Left lobe of liver (tissue), 2 donors: ENCODE measurements around the gene MPPED2. TPM values are rescaled to one million over a fixed set of nuclear protein-coding genes. Genes with fewer than 3 reads are reported as not detected.

Source experiments
- ATAC-seq: fragments of 200-7000 bp; cut with Tn5 transposase; one replicate; pipeline ENCODE4 v1.9.1; 2020; ENCODE audit warnings: mild to moderate bottlenecking, moderate library complexity
- DNase-seq: peaks from one replicate; pipeline ENCODE4 v3.0.0-alpha.2; 2020; ENCODE audit warnings: low spot score
- total RNA-seq: library from RNA; stranded (reverse); gene quantifications from one replicate; pipeline ENCODE4 v1.2.1, GENCODE V29; 2021
- donor health status: DM: no; HTN: no; CAD: no; lungs with moderate emphysema.
- donor health status: DM: no; HTN: yes; CAD: no.

Gene MPPED2
- total RNA-seq, 1 donor from 2014 or later = 1.0 TPM

- DNase-seq (no peak), ATAC-seq (peak; percentile 54)
Observed at GRCh38 chr11:30455025-30455424, 131.1 kb downstream of the MPPED2 start.

- ATAC-seq (no peak), DNase-seq (no peak)
Observed at GRCh38 chr11:30454541-30454940, 131.6 kb downstream of the MPPED2 start.

GRCh38 chr11:30454111-30454510, 132.0 kb downstream of the MPPED2 start:
- DNase-seq (no peak), ATAC-seq (no peak)

GRCh38 chr11:30453705-30454104, 132.4 kb downstream of the MPPED2 start:
- no peak for DNase-seq
- no peak for ATAC-seq

- DNase-seq (no peak), ATAC-seq (peak; percentile 49)
Observed at GRCh38 chr11:30452842-30453241, 133.3 kb downstream of the MPPED2 start.

GRCh38 chr11:30452114-30452513, 134.0 kb downstream of the MPPED2 start:
- ATAC-seq (no peak), DNase-seq (no peak)

- ATAC-seq (no peak), DNase-seq (no peak)
Observed at GRCh38 chr11:30451626-30452025, 134.5 kb downstream of the MPPED2 start.

GRCh38 chr11:30451167-30451566, 135.0 kb downstream of the MPPED2 start:
- ATAC-seq = no peak
- DNase-seq = no peak

GRCh38 chr11:30447058-30447640, 139.0 kb downstream of the MPPED2 start:
- no peak for ATAC-seq
- DNase-seq = no peak

GRCh38 chr11:30446520-30446919, 139.6 kb downstream of the MPPED2 start:
- ATAC-seq (no peak), DNase-seq (no peak)

- ATAC-seq (no peak), DNase-seq (no peak)
Observed at GRCh38 chr11:30445056-30445455, 141.1 kb downstream of the MPPED2 start.

GRCh38 chr11:30440510-30440909, 145.6 kb downstream of the MPPED2 start:
- ATAC-seq (no peak), DNase-seq (no peak)

- no peak for ATAC-seq
- DNase-seq = no peak
Observed at GRCh38 chr11:30436801-30437200, 149.4 kb downstream of the MPPED2 start.

GRCh38 chr11:30435488-30435887, 150.7 kb downstream of the MPPED2 start:
- DNase-seq (no peak), ATAC-seq (no peak)

- no peak for DNase-seq
- ATAC-seq = no peak
Observed at GRCh38 chr11:30434901-30435300, 151.3 kb downstream of the MPPED2 start.

GRCh38 chr11:30433831-30434230, 152.3 kb downstream of the MPPED2 start:
- ATAC-seq = no peak
- DNase-seq = no peak

GRCh38 chr11:30432716-30433115, 153.4 kb downstream of the MPPED2 start:
- DNase-seq (no peak), ATAC-seq (no peak)

- ATAC-seq (no peak), DNase-seq (no peak)
Observed at GRCh38 chr11:30432178-30432577, 154.0 kb downstream of the MPPED2 start.

GRCh38 chr11:30431127-30431814, 154.9 kb downstream of the MPPED2 start:
- no peak for ATAC-seq
- no peak for DNase-seq

- DNase-seq (no peak), ATAC-seq (no peak)
Observed at GRCh38 chr11:30429550-30429949, 156.6 kb downstream of the MPPED2 start.

GRCh38 chr11:30426781-30427180, 159.4 kb downstream of the MPPED2 start:
- no peak for ATAC-seq
- DNase-seq = no peak

GRCh38 chr11:30424844-30425243, 161.3 kb downstream of the MPPED2 start:
- ATAC-seq (no peak), DNase-seq (no peak)

GRCh38 chr11:30424321-30424720, 161.8 kb downstream of the MPPED2 start:
- ATAC-seq = no peak

More at GRCh38 chr11:30424321-30424720, 161.8 kb downstream of the MPPED2 start:
- no peak for DNase-seq
